ENCODE measurements around the gene ZNF488. TPM values are rescaled to one million over a fixed set of nuclear protein-coding genes. Genes with fewer than 3 reads are reported as not detected.

ZNF488 gene
- total and polyA plus RNA-seq, 10 of the 15 experiments (the other 5 are each of a cell fraction or from before 2014, with no cell fraction given): not detected

- TF ChIP-seq BACH1 (IDR thresholded peaks at IDR 0.05; ENCODE audit: borderline replicate concordance) (no peak), ZNF687 (IDR thresholded peaks at IDR 0.05) (no peak)
These were observed 20.8 kb upstream of the ZNF488 start (continued) for GRCh38 chr10:47404937-47405336.

GRCh38 chr10:47404446-47404845, 20.4 kb upstream of the ZNF488 start:
- POLR2A ChIA-PET: no interaction called here
- CTCF ChIA-PET: interaction anchor here (0.7 to 1.2 kb wide), 2 partner anchors 8 to 111 kb away, joined by 4 read pairs; no protein-coding TSS in a partner anchor
- Histone ChIP-seq H3K27ac (ENCODE audit: control insufficient read depth, insufficient read depth) (no peak overlapping the region), H4K20me1 (ENCODE audit: control insufficient read depth, insufficient read depth) (no peaks in the 10 kb centered on the region), H2AFZ (ENCODE audit: control insufficient read depth, low read depth, low read length) (no peak overlapping the region), H3K4me1 (ENCODE audit: control insufficient read depth, insufficient read depth, low read length) (no peaks in the 10 kb centered on the region), H3K36me3 (ENCODE audit: control insufficient read depth in 2 of 2, insufficient read depth in 2 of 2, low read length in 1 of 2) (no peaks in the 10 kb centered on the region), H3K79me2 (ENCODE audit: control insufficient read depth, insufficient read depth, low read length) (no peaks in the 10 kb centered on the region), H3K9me3 (replicated peaks; ENCODE audit: control insufficient read depth, insufficient read depth, low read length) (no peaks in the 10 kb centered on the region), H3K4me3 (no peak overlapping the region), H3K27me3 (replicated peaks in 1 of 2; ENCODE audit: control insufficient read depth in 2 of 2, insufficient read depth in 2 of 2, low read length in 1 of 2) (no peaks in the 10 kb centered on the region; a peak in 1 of 4 replicates), H3K4me2 (ENCODE audit: control insufficient read depth, insufficient read depth) (no peak overlapping the region), H3K9ac (ENCODE audit: control insufficient read depth, insufficient read depth, low read length) (no peak overlapping the region)
- 34% methylated on average over 6 of the region's 6 CpGs for WGBS (ENCODE audit: insufficient coverage, insufficient replicate concordance, low lambda C conversion rate, missing lambda C conversion rate)
- no peak for ATAC-seq
- FAIRE-seq: no peak
- in situ Hi-C loops (cut with MboI) (no loop called here), intact Hi-C loops (cut with micrococcal nuclease; ENCODE audit: unreplicated experiment) (no loop called here)
- DNase-seq (ENCODE audit: low read depth, low spot score): no peak
- BruUV-seq (replicated peaks): no TSS peak
- RAD21 ChIA-PET (ENCODE audit: unreplicated experiment): no interaction called here
- SMC1A ChIA-PET (ENCODE audit: uncharacterized antibody, unreplicated experiment): no interaction called here
- no peak for TF ChIP-seq CREM (IDR thresholded peaks at IDR 0.05; ENCODE audit: low read depth)
- no peak for TF ChIP-seq SKIL (IDR thresholded peaks at IDR 0.05; ENCODE audit: low read depth, poor library complexity, severe bottlenecking)
- no peak for TF ChIP-seq STAT3 (IDR thresholded peaks at IDR 0.05; ENCODE audit: low read depth, low read length)
- TF ChIP-seq SIN3A (IDR thresholded peaks at IDR 0.05; ENCODE audit: low read depth, low read length): no peak
